H9 (cell line): Measurements from ENCODE around the gene CYTL1. TPM values are rescaled to one million over a fixed set of nuclear protein-coding genes. Genes with fewer than 3 reads are reported as not detected.

Experiments
- DNase-seq: peaks from one replicate; pipeline ENCODE4 v3.0.0-alpha.2; 2017
- H2AFZ ChIP-seq: one replicate; pipeline ENCODE4 v1.6.1; 2013; ENCODE audit warnings: mild to moderate bottlenecking, low read length, control low read depth, moderate library complexity
- H2AK5ac ChIP-seq: 2 replicates; pipeline ENCODE4 v1.6.1; 2013; ENCODE audit warnings: low read length, control low read depth, mixed read lengths; ENCODE audit not compliant: insufficient read length
- H2BK120ac ChIP-seq: one replicate; pipeline ENCODE4 v1.6.1; 2013; ENCODE audit warnings: low read depth, mild to moderate bottlenecking, low read length, control low read depth, inconsistent platforms; ENCODE audit not compliant: poor library complexity, severe bottlenecking
- H2BK12ac ChIP-seq: 2 replicates; pipeline ENCODE4 v1.6.1; 2013; ENCODE audit warnings: low read length, control low read depth, mixed read lengths, low read depth; ENCODE audit not compliant: insufficient read length
- H2BK15ac ChIP-seq: 2 replicates; pipeline ENCODE4 v1.6.1; 2013; ENCODE audit warnings: low read depth, low read length, control low read depth
- H2BK20ac ChIP-seq: one replicate; pipeline ENCODE4 v1.6.1; 2013; ENCODE audit warnings: low read depth, mild to moderate bottlenecking, low read length, control low read depth, inconsistent platforms; ENCODE audit not compliant: poor library complexity, severe bottlenecking
- H2BK5ac ChIP-seq: 2 replicates; pipeline ENCODE4 v1.6.1; 2013; ENCODE audit warnings: low read length, control low read depth, mixed read lengths; ENCODE audit not compliant: insufficient read length
- H3K14ac ChIP-seq: 2 replicates; pipeline ENCODE4 v1.6.1; 2013; ENCODE audit warnings: low read length, control low read depth; ENCODE audit not compliant: insufficient read depth
- H3K18ac ChIP-seq: 2 replicates; pipeline ENCODE4 v1.6.1; 2013; ENCODE audit warnings: low read depth, mild to moderate bottlenecking, mixed read lengths, low read length, control low read depth; ENCODE audit not compliant: insufficient read length
- H3K23ac ChIP-seq: 2 replicates; pipeline ENCODE4 v1.6.1; 2013; ENCODE audit warnings: low read length, control low read depth, mixed read lengths, low read depth; ENCODE audit not compliant: insufficient read length
- H3K23me2 ChIP-seq: 2 replicates; pipeline ENCODE4 v1.6.1; 2013; ENCODE audit warnings: low read depth, mild to moderate bottlenecking, mixed read lengths, low read length, control low read depth; ENCODE audit not compliant: insufficient read length, poor library complexity, severe bottlenecking
- H3K27ac ChIP-seq: 2 replicates; pipeline ENCODE4 v1.5.1; 2013; ENCODE audit warnings: low read length, control low read depth, mixed read lengths, low read depth; ENCODE audit not compliant: insufficient read length
- H3K27me3 ChIP-seq: 2 replicates; pipeline ENCODE4 v1.6.1; 2013; ENCODE audit warnings: low read length, control low read depth, inconsistent platforms; ENCODE audit not compliant: insufficient read depth
- H3K4ac ChIP-seq: 2 replicates; pipeline ENCODE4 v1.6.1; 2013; ENCODE audit warnings: low read depth, mild to moderate bottlenecking, control low read depth, inconsistent platforms, low read length, moderate library complexity
- H3K4me1 ChIP-seq: 2 replicates; pipeline ENCODE4 v1.6.1; 2013; ENCODE audit warnings: low read length, control low read depth, inconsistent platforms; ENCODE audit not compliant: insufficient read depth
- H3K4me2 ChIP-seq: 2 replicates; pipeline ENCODE4 v1.6.1; 2013; ENCODE audit warnings: low read length, control low read depth, mixed read lengths; ENCODE audit not compliant: insufficient read length, insufficient read depth
- H3K56ac ChIP-seq: 2 replicates; pipeline ENCODE4 v1.6.1; 2013; ENCODE audit warnings: low read depth, mild to moderate bottlenecking, mixed read lengths, low read length, control low read depth; ENCODE audit not compliant: insufficient read length
- H3K79me1 ChIP-seq: 2 replicates; pipeline ENCODE4 v1.6.1; 2013; ENCODE audit warnings: low read depth, mild to moderate bottlenecking, moderate library complexity, low read length, control low read depth, inconsistent platforms; ENCODE audit not compliant: insufficient read depth, poor library complexity, severe bottlenecking
- H3K79me2 ChIP-seq: 2 replicates; pipeline ENCODE4 v1.6.1; 2013; ENCODE audit warnings: low read length, control low read depth, inconsistent platforms; ENCODE audit not compliant: insufficient read depth
- H3K9ac ChIP-seq: 2 replicates; pipeline ENCODE4 v1.6.1; 2013; ENCODE audit warnings: low read length, control low read depth, mixed read lengths; ENCODE audit not compliant: insufficient read length; ENCODE audit errors: extremely low read depth
- H3K9me3 ChIP-seq: one replicate; pipeline ENCODE4 v1.6.1; 2013; ENCODE audit warnings: low read depth, low read length, inconsistent platforms; ENCODE audit not compliant: control insufficient read depth
- H3T11ph ChIP-seq: one replicate; pipeline ENCODE4 v1.6.1; 2013; ENCODE audit warnings: mild to moderate bottlenecking, low read length, control low read depth, inconsistent platforms
- H4K20me1 ChIP-seq: one replicate; pipeline ENCODE4 v1.6.1; 2013; ENCODE audit not compliant: control insufficient read depth, insufficient read length, insufficient read depth
- H4K5ac ChIP-seq: 2 replicates; pipeline ENCODE4 v1.6.1; 2013; ENCODE audit warnings: low read depth, mild to moderate bottlenecking, mixed read lengths, low read length, control low read depth; ENCODE audit not compliant: insufficient read length
- H4K8ac ChIP-seq: replicated peaks from 2 replicates; pipeline ENCODE4 v1.6.1; 2013; ENCODE audit warnings: low read length, control low read depth, mixed read lengths, low read depth; ENCODE audit not compliant: insufficient read length
- H4K91ac ChIP-seq: 2 replicates; pipeline ENCODE4 v1.6.1; 2013; ENCODE audit warnings: low read depth, mild to moderate bottlenecking, moderate library complexity, mixed read lengths, low read length, control low read depth; ENCODE audit not compliant: insufficient read length
- H3K27ac Mint-ChIP-seq, 3 experiments: 2 replicates in 2 of 3; 3 replicates in 1 of 3; pipeline ENCODE4 v1.8.0; 2020 to 2021; ENCODE audit warnings: mixed read lengths in 3 of 3, mild to moderate bottlenecking in 1 of 3, moderate library complexity in 1 of 3
- H3K27me3 Mint-ChIP-seq: 2 replicates; pipeline ENCODE4 v1.8.0; 2021; ENCODE audit warnings: low read depth, mild to moderate bottlenecking, moderate library complexity, mixed read lengths
- H3K36me3 Mint-ChIP-seq, 3 experiments: 2 replicates in 2 of 3; 3 replicates in 1 of 3; pipeline ENCODE4 v1.8.0; 2020 to 2021; ENCODE audit warnings: low read depth in 3 of 3, mixed read lengths in 3 of 3; ENCODE audit not compliant: insufficient read depth in 1 of 3
- H3K4me1 Mint-ChIP-seq, 2 experiments: 2 replicates each; pipeline ENCODE4 v1.8.0; 2020; ENCODE audit warnings: mixed read lengths in 2 of 2
- H3K4me3 Mint-ChIP-seq, 2 experiments: 2 replicates in 1 of 2; 3 replicates in 1 of 2; pipeline ENCODE4 v1.8.0; 2020 to 2021; ENCODE audit warnings: mild to moderate bottlenecking in 2 of 2, mixed read lengths in 2 of 2, moderate library complexity in 1 of 2
- H3K9me3 Mint-ChIP-seq, 2 experiments: 2 replicates in 1 of 2; 3 replicates in 1 of 2; pipeline ENCODE4 v1.8.0; 2020; ENCODE audit warnings: mild to moderate bottlenecking in 2 of 2, mixed read lengths in 2 of 2, moderate library complexity in 1 of 2
- CTCF ChIP-seq: fragments of 200-600 bp; sonication (generic); conservative IDR thresholded peaks from 3 replicates; pipeline ENCODE4 v1.8.0; 2021; ENCODE audit warnings: antibody characterized with exemption, mild to moderate bottlenecking
- WGBS: extraction: QIAGEN DNeasy Blood & Tissue Kit; methylation state at CpG from one replicate; pipeline ENCODE4 v1.1.7; 2013; ENCODE audit warnings: missing lambda C conversion rate, low lambda C conversion rate, mixed read lengths; ENCODE audit not compliant: insufficient read length; ENCODE audit errors: extremely low coverage; 5-methylcytosine and 5-hydroxymethylcytosine counted together
- total RNA-seq: library from RNA; stranded (reverse); gene quantifications from 2 replicates; pipeline ENCODE4 v1.2.1, GENCODE V29; 2021

Gene CYTL1
- total RNA-seq, 1 experiment from 2014 or later = 1.7 TPM

GRCh38 chr4:4995908-4996265, 23.4 kb downstream of the CYTL1 start:
- H3K4me2 ChIP-seq = no peak overlapping the region
- H2BK5ac ChIP-seq = no peak overlapping the region
- no peak overlapping the region for H3K18ac ChIP-seq
- Mint-ChIP-seq H3K4me3 (no peak overlapping the region), H3K9me3 (no peaks in the 10 kb centered on the region), H3K36me3 (no peaks in the 10 kb centered on the region), H3K27ac (no peak overlapping the region; a peak in 1 of 7 replicates), H3K27me3 (peaks cover 52% of the 10 kb centered on the region), H3K4me1 (peaks cover 10 to 14% of the 10 kb centered on the region in 2 experiments)
- no peaks in the 10 kb centered on the region for H3K9me3 ChIP-seq
- no peak overlapping the region; the same call in 1 of the 2 replicates for H3K14ac ChIP-seq
- no peak overlapping the region for H2BK120ac ChIP-seq
- H2AFZ ChIP-seq = no peak overlapping the region
- H4K20me1 ChIP-seq = no peaks in the 10 kb centered on the region
- H3K27me3 ChIP-seq = no peaks in the 10 kb centered on the region; the same call in 1 of the 2 replicates
- H3K4me1 ChIP-seq = no peaks in the 10 kb centered on the region
- no peak for DNase-seq
- H3K4ac ChIP-seq = no peak overlapping the region
- no peak overlapping the region for H3T11ph ChIP-seq
- TF ChIP-seq CTCF = no peak
- no peak overlapping the region for H2BK20ac ChIP-seq
- H3K9ac ChIP-seq = no peak overlapping the region
- no peak overlapping the region for H2BK15ac ChIP-seq
- H2AK5ac ChIP-seq = no peak overlapping the region
- no peak overlapping the region for H3K27ac ChIP-seq
- H2BK12ac ChIP-seq = no peak overlapping the region
- no peaks in the 10 kb centered on the region for H3K79me2 ChIP-seq
- no peak overlapping the region for H3K23ac ChIP-seq
- no peak overlapping the region for H4K91ac ChIP-seq
- H3K56ac ChIP-seq = no peak overlapping the region
- no peak overlapping the region for H4K5ac ChIP-seq
- WGBS = no CpG with 5 or more reads among the region's 8 CpGs
- H4K8ac ChIP-seq = no peak overlapping the region
- H3K23me2 ChIP-seq = no peaks in the 10 kb centered on the region
- H3K79me1 ChIP-seq = no peaks in the 10 kb centered on the region
